HepG2 (cell line): ENCODE data around the gene ENG. TPM values are rescaled to one million over a fixed set of nuclear protein-coding genes. Genes with fewer than 3 reads are reported as not detected.

Source experiments
- ATAC-seq: fragments of 200-7000 bp; cut with Tn5 transposase; 3 replicates; pipeline ENCODE4 v1.9.1; 2020; ENCODE audit warnings: mild to moderate bottlenecking, moderate library complexity
- BruUV-seq: library from RNA; stranded (reverse); fragments of 400-500 nt; replicated peaks from 2 replicates; lab custom pipeline; 2021; lab: Mats Ljungman, UMichigan
- CTCF ChIA-PET: fragments of 300-600 bp; formaldehyde crosslinking; extraction: SDS; loops from one replicate; lab custom pipeline; 2021; ENCODE audit warnings: low total read pairs, inconsistent platforms, low intra/inter-chr PET ratio; lab: Yijun Ruan, JAX
- POLR2A ChIA-PET: fragments of 350-600 bp; sonication (Branson Sonifier 250); formaldehyde crosslinking; loops from one replicate; lab custom pipeline; 2020; ENCODE audit warnings: antibody characterized with exemption, inconsistent platforms; lab: Yijun Ruan, JAX
- DNase-seq: peaks from one replicate; pipeline ENCODE4 v3.0.0-alpha.2; 2015; ENCODE audit warnings: low spot score
- FAIRE-seq: peaks from 3 replicates; lab custom pipeline; 2011; peaks lifted over from hg19 to GRCh38; lab: Jason Lieb, UNC
- H2AFZ ChIP-seq: one replicate; pipeline ENCODE4 v1.6.1; 2011; ENCODE audit warnings: low read length, inconsistent platforms
- H3K27ac ChIP-seq: fragments of 300-600 bp; 3 replicates; pipeline ENCODE4 v1.8.0; 2011; ENCODE audit warnings: mixed run types, mild to moderate bottlenecking, mixed read lengths, low read length, inconsistent platforms; ENCODE audit not compliant: insufficient read depth; ENCODE audit errors: extremely low read length
- H3K27me3 ChIP-seq, 2 experiments: fragments of 200-600 bp in 1 of 2; 2 replicates in 1 of 2; 3 replicates in 1 of 2; pipeline versions ENCODE4 v1.6.0 to v1.8.0; 2011; ENCODE audit warnings: low read length in 2 of 2, mild to moderate bottlenecking in 2 of 2, moderate library complexity in 2 of 2, inconsistent platforms in 1 of 2; ENCODE audit not compliant: insufficient read depth in 2 of 2, control insufficient read depth in 1 of 2
- H3K36me3 ChIP-seq, 2 experiments: fragments of 200-600 bp in 1 of 2; replicated peaks in 1 of 2; 2 replicates in 1 of 2; 3 replicates in 1 of 2; pipeline versions ENCODE4 v1.5.1 to v1.8.0; 2011; ENCODE audit warnings: low read length in 2 of 2, inconsistent platforms in 1 of 2; ENCODE audit not compliant: insufficient read depth in 2 of 2, control insufficient read depth in 1 of 2
- H3K4me1 ChIP-seq: 2 replicates; pipeline ENCODE4 v1.5.1; 2012; ENCODE audit warnings: low read length, inconsistent platforms; ENCODE audit not compliant: insufficient read depth
- H3K4me2 ChIP-seq: 2 replicates; pipeline ENCODE4 v1.6.0; 2011; ENCODE audit warnings: low read depth, low read length, inconsistent platforms
- H3K4me3 ChIP-seq, 3 experiments: fragments of 200-600 bp in 1 of 3; sonication (generic), shearing (Covaris generic) in 1 of 3; replicated peaks in 1 of 3; 2 replicates each; pipeline ENCODE4 v1.5.1; 2011 to 2016; ENCODE audit warnings: low read length in 3 of 3, inconsistent platforms in 2 of 3, low read depth in 2 of 3, mild to moderate bottlenecking in 2 of 3, control low read depth in 1 of 3, mixed read lengths in 1 of 3; ENCODE audit not compliant: insufficient read depth in 1 of 3
- H3K79me2 ChIP-seq: one replicate; pipeline ENCODE4 v1.6.1; 2011; ENCODE audit warnings: low read length, inconsistent platforms; ENCODE audit not compliant: insufficient read depth
- H3K9ac ChIP-seq: 2 replicates; pipeline ENCODE4 v1.6.0; 2011; ENCODE audit warnings: mild to moderate bottlenecking, low read depth, low read length, inconsistent platforms; ENCODE audit not compliant: insufficient read depth
- H3K9me3 ChIP-seq: 2 replicates; pipeline ENCODE4 v1.5.1; 2012; ENCODE audit warnings: mild to moderate bottlenecking, low read length
- H4K20me1 ChIP-seq: 2 replicates; pipeline ENCODE4 v1.6.0; 2011; ENCODE audit warnings: inconsistent platforms, mild to moderate bottlenecking, low read length, moderate library complexity; ENCODE audit not compliant: insufficient read depth
- CHD2 ChIP-seq: IDR thresholded peaks from 2 replicates; pipeline ENCODE4 v1.6.1; 2011; ENCODE audit warnings: low read depth, low read length, improper control_type of control experiment
- GATA4 ChIP-seq: sonication (generic); IDR thresholded peaks from 2 replicates; pipeline ENCODE4 v1.6.1; 2016; ENCODE audit warnings: antibody characterized with exemption, low read depth, borderline replicate concordance
- HCFC1 ChIP-seq: fragments of 150-350 bp; IDR thresholded peaks from 2 replicates; pipeline ENCODE4 v1.6.1; 2014; ENCODE audit warnings: low read depth, low read length
- MLLT10 ChIP-seq: sonication (generic); formaldehyde crosslinking; IDR thresholded peaks from 2 replicates; pipeline ENCODE4 v1.4.0; 2020; ENCODE audit warnings: missing genetic modification reagents
- NCOA1 ChIP-seq: sonication (generic); formaldehyde crosslinking; IDR thresholded peaks from 2 replicates; pipeline ENCODE4 v1.9.0; 2021; ENCODE audit warnings: missing genetic modification reagents
- POLR2A ChIP-seq, 2 experiments: IDR thresholded peaks; 2 replicates each; pipeline ENCODE4 v1.6.1; 2011; ENCODE audit warnings: low read depth in 2 of 2, low read length in 2 of 2, mild to moderate bottlenecking in 1 of 2, moderate library complexity in 1 of 2; ENCODE audit not compliant: insufficient read depth in 1 of 2
- SMAD1 ChIP-seq: sonication (generic); formaldehyde crosslinking; IDR thresholded peaks from 2 replicates; pipeline ENCODE4 v1.4.0; 2020; ENCODE audit warnings: missing genetic modification reagents, low read depth, mild to moderate bottlenecking, borderline replicate concordance
- SMYD3 ChIP-seq: sonication (generic); formaldehyde crosslinking; IDR thresholded peaks from 2 replicates; pipeline ENCODE4 v1.8.1; 2023; ENCODE audit warnings: mild to moderate bottlenecking, missing genetic modification reagents
- SP2 ChIP-seq: sonication (generic); formaldehyde crosslinking; IDR thresholded peaks from 2 replicates; pipeline ENCODE4 v1.5.1; 2020; ENCODE audit warnings: mild to moderate bottlenecking, missing genetic modification reagents
- ZBTB8A ChIP-seq: sonication (generic); formaldehyde crosslinking; IDR thresholded peaks from 2 replicates; pipeline ENCODE4 v1.4.0; 2020; ENCODE audit warnings: mild to moderate bottlenecking, low read depth, missing genetic modification reagents, borderline replicate concordance
- ZFX ChIP-seq: sonication (generic); formaldehyde crosslinking; IDR thresholded peaks from 2 replicates; pipeline ENCODE4 v1.4.0; 2020; ENCODE audit warnings: mild to moderate bottlenecking, low read depth, missing genetic modification reagents, moderate library complexity
- ZMYM2 ChIP-seq: sonication (generic); formaldehyde crosslinking; IDR thresholded peaks from 2 replicates; pipeline ENCODE4 v1.8.0; 2022; ENCODE audit warnings: mild to moderate bottlenecking, missing genetic modification reagents
- ZNF136 ChIP-seq: sonication (generic); formaldehyde crosslinking; IDR thresholded peaks from 2 replicates; pipeline ENCODE4 v1.8.1; 2022; ENCODE audit warnings: low read depth, mild to moderate bottlenecking, moderate library complexity, missing genetic modification reagents
- ZNF235 ChIP-seq: sonication (generic); formaldehyde crosslinking; IDR thresholded peaks from 2 replicates; pipeline ENCODE4 v1.8.1; 2023; ENCODE audit warnings: mild to moderate bottlenecking, missing genetic modification reagents, borderline replicate concordance
- ZNF510 ChIP-seq: sonication (generic); formaldehyde crosslinking; IDR thresholded peaks from 2 replicates; pipeline ENCODE4 v1.4.0; 2020; ENCODE audit warnings: low read depth, mild to moderate bottlenecking, missing genetic modification reagents
- ZNF619 ChIP-seq: sonication (generic); formaldehyde crosslinking; IDR thresholded peaks from 2 replicates; pipeline ENCODE4 v1.4.0; 2020; ENCODE audit warnings: mild to moderate bottlenecking, missing genetic modification reagents
- ZNF652 ChIP-seq: IDR thresholded peaks from 2 replicates; pipeline ENCODE4 v1.6.1; 2016; ENCODE audit warnings: low read depth, borderline replicate concordance
- ZZZ3 ChIP-seq: sonication (generic); formaldehyde crosslinking; IDR thresholded peaks from 2 replicates; pipeline ENCODE4 v1.4.0; 2020; ENCODE audit warnings: missing genetic modification reagents, mild to moderate bottlenecking, borderline replicate concordance
- WGBS: methylation state at CpG from one replicate; pipeline ENCODE4 v1.1.6; 2017; ENCODE audit warnings: low lambda C conversion rate; 5-methylcytosine and 5-hydroxymethylcytosine counted together
- in situ Hi-C: cut with HindIII; loops from 2 replicates; pipeline ENCODE4 v1.10.0; 2017; ENCODE audit warnings: low pct_unique_long_range_greater_than_20kb; ENCODE audit not compliant: extremely low pct_ligation_motif_present
- intact Hi-C: fragments of 100-400 bp; cut with micrococcal nuclease; formaldehyde crosslinking; loops from one replicate; pipeline ENCODE4 v1.10.0; 2022; ENCODE audit not compliant: unreplicated experiment
- polyA plus RNA-seq, 8 experiments: library from polyadenylated mRNA; depleted of rRNA in 3 of 8; stranded (reverse) in 7 of 8; unstranded in 1 of 8; fragments of >200 nt; fragmentation: Illumina TruSeq in 4 of 8; extraction: Trizol in 4 of 8; gene quantifications; 2 replicates each; pipeline versions ENCODE4 v1.2.1 to v1.2.3, GENCODE V29; 2011 to 2016; ENCODE audit warnings: low read depth in 4 of 8, missing spikeins in 1 of 8, mixed read lengths in 1 of 8; ENCODE audit not compliant: insufficient read depth in 1 of 8
- total RNA-seq, 5 experiments: library from RNA; depleted of rRNA; stranded (reverse); fragments of >200 nt; fragmentation: Illumina TruSeq; extraction: Trizol; gene quantifications; 2 replicates each; pipeline ENCODE4 v1.2.3, GENCODE V29; 2016; ENCODE audit warnings: low read depth in 1 of 5
- TF ChIP-seq, protein P1 (sequence below): sonication (generic); formaldehyde crosslinking; IDR thresholded peaks from 2 replicates; pipeline ENCODE4 v1.5.1; 2020; ENCODE audit warnings: mild to moderate bottlenecking, missing genetic modification reagents, moderate library complexity
- TF ChIP-seq, protein P2 (sequence below): sonication (generic); formaldehyde crosslinking; IDR thresholded peaks from 2 replicates; pipeline ENCODE4 v1.5.0; 2020; ENCODE audit warnings: missing genetic modification reagents, mild to moderate bottlenecking, borderline replicate concordance
- TF ChIP-seq, protein P3 (sequence below): sonication (generic); formaldehyde crosslinking; IDR thresholded peaks from 2 replicates; pipeline ENCODE4 v1.5.0; 2020; ENCODE audit warnings: missing genetic modification reagents, mild to moderate bottlenecking, borderline replicate concordance

The ENG gene
- total and polyA plus RNA-seq, 2 of the 13 experiments (the other 11 are each of a cell fraction or from before 2014, with no cell fraction given), result 0.02 to 1.1 TPM

DNA sequence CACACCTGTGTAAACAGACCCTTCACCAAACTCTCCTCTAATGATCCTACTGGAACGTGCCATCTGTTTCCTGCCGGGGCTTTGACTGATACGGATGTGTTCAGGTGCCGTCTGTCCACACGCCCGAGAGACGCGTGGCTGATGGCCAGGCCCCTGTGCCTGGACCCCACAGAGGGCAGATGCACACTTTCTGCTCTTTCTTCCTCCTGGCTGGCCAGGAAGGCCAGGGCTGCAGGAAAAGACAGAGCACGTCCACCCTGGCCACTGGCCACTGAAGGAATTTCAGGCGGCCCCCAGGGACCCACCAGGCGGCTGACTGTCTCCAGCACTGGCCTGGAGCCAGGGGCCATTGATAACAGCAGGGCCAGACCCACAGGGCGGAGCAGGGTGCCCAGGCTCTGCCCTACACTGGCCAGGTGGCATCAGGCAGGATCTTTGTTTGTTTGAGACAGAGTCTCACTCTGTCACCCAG is 3.6 kb upstream of the ENG start:
- no peak overlapping the region for H3K9ac ChIP-seq
- peaks cover 74% of the 10 kb centered on the region for H3K4me1 ChIP-seq
- no TSS peak for BruUV-seq
- H3K27me3 ChIP-seq, result 0 out of 5 replicates have a peak, but pooled peaks cover 0 to 1% of the 10 kb centered on the region in 2 experiments
- no peak overlapping the region for H2AFZ ChIP-seq
- in situ Hi-C loops, result no loop called here
- ChIA-PET CTCF (no interaction called here), POLR2A (no interaction called here)
- peak overlapping the region; percentile 26 for H3K4me2 ChIP-seq
- no peak overlapping the region for H3K4me3 ChIP-seq
- no peaks in the 10 kb centered on the region for H3K79me2 ChIP-seq
- H3K27ac ChIP-seq, result no peak overlapping the region
- no peaks in the 10 kb centered on the region for H3K9me3 ChIP-seq
- no peaks in the 10 kb centered on the region for H4K20me1 ChIP-seq
- no CpG with 5 or more reads among the region's 12 CpGs for WGBS
- DNase-seq, result no peak
- no peak for FAIRE-seq
- H3K36me3 ChIP-seq, result no peaks in the 10 kb centered on the region
- ATAC-seq, result peak; percentile 11
- intact Hi-C loops, result no loop called here
- no peak for TF ChIP-seq GATA4
- no peak for TF ChIP-seq SMYD3 (CRISPR knock-in tag)
- no peak for TF ChIP-seq ZNF652
- TF ChIP-seq CHD2, result no peak
- no peak for TF ChIP-seq ZNF235 (CRISPR knock-in tag)
- TF ChIP-seq SMAD1, result no peak
- TF ChIP-seq, protein P1, sequence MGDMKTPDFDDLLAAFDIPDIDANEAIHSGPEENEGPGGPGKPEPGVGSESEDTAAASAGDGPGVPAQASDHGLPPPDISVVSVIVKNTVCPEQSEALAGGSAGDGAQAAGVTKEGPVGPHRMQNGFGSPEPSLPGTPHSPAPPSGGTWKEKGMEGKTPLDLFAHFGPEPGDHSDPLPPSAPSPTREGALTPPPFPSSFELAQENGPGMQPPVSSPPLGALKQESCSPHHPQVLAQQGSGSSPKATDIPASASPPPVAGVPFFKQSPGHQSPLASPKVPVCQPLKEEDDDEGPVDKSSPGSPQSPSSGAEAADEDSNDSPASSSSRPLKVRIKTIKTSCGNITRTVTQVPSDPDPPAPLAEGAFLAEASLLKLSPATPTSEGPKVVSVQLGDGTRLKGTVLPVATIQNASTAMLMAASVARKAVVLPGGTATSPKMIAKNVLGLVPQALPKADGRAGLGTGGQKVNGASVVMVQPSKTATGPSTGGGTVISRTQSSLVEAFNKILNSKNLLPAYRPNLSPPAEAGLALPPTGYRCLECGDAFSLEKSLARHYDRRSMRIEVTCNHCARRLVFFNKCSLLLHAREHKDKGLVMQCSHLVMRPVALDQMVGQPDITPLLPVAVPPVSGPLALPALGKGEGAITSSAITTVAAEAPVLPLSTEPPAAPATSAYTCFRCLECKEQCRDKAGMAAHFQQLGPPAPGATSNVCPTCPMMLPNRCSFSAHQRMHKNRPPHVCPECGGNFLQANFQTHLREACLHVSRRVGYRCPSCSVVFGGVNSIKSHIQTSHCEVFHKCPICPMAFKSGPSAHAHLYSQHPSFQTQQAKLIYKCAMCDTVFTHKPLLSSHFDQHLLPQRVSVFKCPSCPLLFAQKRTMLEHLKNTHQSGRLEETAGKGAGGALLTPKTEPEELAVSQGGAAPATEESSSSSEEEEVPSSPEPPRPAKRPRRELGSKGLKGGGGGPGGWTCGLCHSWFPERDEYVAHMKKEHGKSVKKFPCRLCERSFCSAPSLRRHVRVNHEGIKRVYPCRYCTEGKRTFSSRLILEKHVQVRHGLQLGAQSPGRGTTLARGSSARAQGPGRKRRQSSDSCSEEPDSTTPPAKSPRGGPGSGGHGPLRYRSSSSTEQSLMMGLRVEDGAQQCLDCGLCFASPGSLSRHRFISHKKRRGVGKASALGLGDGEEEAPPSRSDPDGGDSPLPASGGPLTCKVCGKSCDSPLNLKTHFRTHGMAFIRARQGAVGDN (CRISPR knock-in tag), result peak; percentile 52; the same call in 1 of the 2 replicates
- TF ChIP-seq, protein P2, sequence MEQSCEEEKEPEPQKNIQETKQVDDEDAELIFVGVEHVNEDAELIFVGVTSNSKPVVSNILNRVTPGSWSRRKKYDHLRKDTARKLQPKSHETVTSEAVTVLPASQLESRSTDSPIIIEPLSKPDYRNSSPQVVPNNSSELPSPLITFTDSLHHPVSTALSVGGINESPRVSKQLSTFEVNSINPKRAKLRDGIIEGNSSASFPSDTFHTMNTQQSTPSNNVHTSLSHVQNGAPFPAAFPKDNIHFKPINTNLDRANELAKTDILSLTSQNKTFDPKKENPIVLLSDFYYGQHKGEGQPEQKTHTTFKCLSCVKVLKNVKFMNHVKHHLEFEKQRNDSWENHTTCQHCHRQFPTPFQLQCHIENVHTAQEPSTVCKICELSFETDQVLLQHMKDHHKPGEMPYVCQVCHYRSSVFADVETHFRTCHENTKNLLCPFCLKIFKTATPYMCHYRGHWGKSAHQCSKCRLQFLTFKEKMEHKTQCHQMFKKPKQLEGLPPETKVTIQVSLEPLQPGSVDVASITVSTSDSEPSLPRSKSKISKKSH, result no peak
- TF ChIP-seq MLLT10 (CRISPR knock-in tag), result no peak
- no peak for TF ChIP-seq ZNF136 (CRISPR knock-in tag)
- TF ChIP-seq ZBTB8A, result no peak
- no peak for TF ChIP-seq POLR2A (IDR thresholded peaks at IDR 0.05; ENCODE audit: insufficient read depth in 1 of 2, low read depth in 2 of 2, low read length in 2 of 2)
- TF ChIP-seq ZMYM2 (CRISPR knock-in tag), result no peak
- TF ChIP-seq, protein P3, sequence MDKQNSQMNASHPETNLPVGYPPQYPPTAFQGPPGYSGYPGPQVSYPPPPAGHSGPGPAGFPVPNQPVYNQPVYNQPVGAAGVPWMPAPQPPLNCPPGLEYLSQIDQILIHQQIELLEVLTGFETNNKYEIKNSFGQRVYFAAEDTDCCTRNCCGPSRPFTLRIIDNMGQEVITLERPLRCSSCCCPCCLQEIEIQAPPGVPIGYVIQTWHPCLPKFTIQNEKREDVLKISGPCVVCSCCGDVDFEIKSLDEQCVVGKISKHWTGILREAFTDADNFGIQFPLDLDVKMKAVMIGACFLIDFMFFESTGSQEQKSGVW, result no peak
- TF ChIP-seq NCOA1 (CRISPR knock-in tag), result no peak
- no peak for TF ChIP-seq HCFC1
- no peak for TF ChIP-seq SP2
- no peak for TF ChIP-seq ZNF510 (CRISPR knock-in tag)
- no peak for TF ChIP-seq ZNF619
- TF ChIP-seq ZZZ3 (CRISPR knock-in tag), result no peak
- TF ChIP-seq ZFX (CRISPR knock-in tag), result 0 out of 2 replicates have a peak, but pooled peaks have one; percentile 7
